Tibial artery (tissue), 4 donors: ENCODE data around the gene CHST10.

Source experiments
- DNase-seq, 2 donors: peaks; one replicate each; pipeline ENCODE4 v3.0.0-alpha.2; 2019
- H3K27ac ChIP-seq, 2 donors: fragments of 200-600 bp; sonication (generic) in 1 of 2; 1 replicate in 1 of 2; 2 replicates in 1 of 2; pipeline ENCODE4 v1.5.1; 2018 to 2019; ENCODE audit warnings: mild to moderate bottlenecking in 1 of 2
- H3K27me3 ChIP-seq, 2 donors: fragments of 200-600 bp; sonication (generic) in 1 of 2; one replicate each; pipeline versions ENCODE4 v1.5.1 to v1.6.0; 2016 to 2019
- H3K36me3 ChIP-seq, 3 donors: fragments of 200-600 bp; sonication (generic) in 2 of 3; one replicate each; pipeline ENCODE4 v1.5.1; 2016 to 2019; ENCODE audit warnings: mild to moderate bottlenecking in 2 of 3
- H3K4me1 ChIP-seq, 4 donors: fragments of 200-600 bp; sonication (generic) in 2 of 4; 1 replicate in 3 of 4; 2 replicates in 1 of 4; pipeline ENCODE4 v1.5.1; 2016 to 2019
- H3K4me3 ChIP-seq, 2 donors: fragments of 200-600 bp; sonication (generic) in 1 of 2; 1 replicate in 1 of 2; 2 replicates in 1 of 2; pipeline ENCODE4 v1.5.1; 2018 to 2019; ENCODE audit warnings: mild to moderate bottlenecking in 2 of 2
- H3K9me3 ChIP-seq, 3 donors: fragments of 200-600 bp; sonication (generic) in 1 of 3; one replicate each; pipeline ENCODE4 v1.5.1; 2016 to 2019
- CTCF ChIP-seq, 2 experiments: fragments of 200-600 bp in 1 of 2; fragments of 450-650 bp in 1 of 2; IDR thresholded peaks; one replicate each; pipeline ENCODE4 v1.5.1; 2017 to 2019; ENCODE audit warnings: antibody characterized with exemption in 2 of 2, mild to moderate bottlenecking in 1 of 2, moderate library complexity in 1 of 2
- intact Hi-C: fragments of 100-400 bp; cut with DNase I; formaldehyde crosslinking; loops from one replicate; pipeline ENCODE4 v1.15.0; 2023; ENCODE audit warnings: low total_unique reads

The CHST10 gene

GRCh38 chr2:100446696-100447095 lies 29.2 kb upstream of the CHST10 start:
- Histone ChIP-seq H3K9me3 (no peaks in the 10 kb centered on the region), H3K27me3 (no peaks in the 10 kb centered on the region), H3K4me3 (no peak overlapping the region), H3K4me1 (no peaks in the 10 kb centered on the region), H3K36me3 (no peaks in the 10 kb centered on the region), H3K27ac (no peak overlapping the region)
- DNase-seq = no peak
- TF ChIP-seq CTCF (IDR thresholded peaks at IDR 0.05) = no peak
- intact Hi-C loops = no loop called here

- no peak for DNase-seq
- H3K27ac ChIP-seq = no peak overlapping the region
- intact Hi-C loops = no loop called here
- H3K9me3 ChIP-seq = no peaks in the 10 kb centered on the region
- H3K4me3 ChIP-seq = no peak overlapping the region
- no peaks in the 10 kb centered on the region for H3K36me3 ChIP-seq
- TF ChIP-seq CTCF (IDR thresholded peaks at IDR 0.05) = no peak
- H3K27me3 ChIP-seq = peaks cover 0 to 7% of the 10 kb centered on the region in 2 donors
- no peaks in the 10 kb centered on the region for H3K4me1 ChIP-seq
Observed at GRCh38 chr2:100437751-100438150, 20.3 kb upstream of the CHST10 start.

GRCh38 chr2:100429726-100430125 lies 12.3 kb upstream of the CHST10 start:
- no peak for TF ChIP-seq CTCF (IDR thresholded peaks at IDR 0.05)

GRCh38 chr2:100427627-100428258 lies 10.3 kb upstream of the CHST10 start:
- peak in 1 of 2 experiments; percentile 11 for TF ChIP-seq CTCF (IDR thresholded peaks at IDR 0.05)
- Histone ChIP-seq H3K4me3 (no peak overlapping the region), H3K27me3 (no peaks in the 10 kb centered on the region), H3K4me1 (peaks cover 0 to 12% (median 0%) of the 10 kb centered on the region in 4 donors), H3K9me3 (no peaks in the 10 kb centered on the region), H3K27ac (no peak overlapping the region), H3K36me3 (no peaks in the 10 kb centered on the region)
- intact Hi-C loops = loop anchor here (10.0 kb wide), 1 partner anchor 127 kb away; no protein-coding TSS in a partner anchor
- no peak for DNase-seq

More at GRCh38 chr2:100429726-100430125, 12.3 kb upstream of the CHST10 start:
- Histone ChIP-seq H3K9me3 (no peaks in the 10 kb centered on the region), H3K27ac (no peak overlapping the region), H3K4me1 (peaks cover 0 to 7% (median 0%) of the 10 kb centered on the region in 4 donors), H3K27me3 (no peaks in the 10 kb centered on the region), H3K36me3 (no peaks in the 10 kb centered on the region), H3K4me3 (no peak overlapping the region)
- intact Hi-C loops = loop anchor here (10.0 kb wide), 1 partner anchor 125 kb away; no protein-coding TSS in a partner anchor
- DNase-seq = no peak

- DNase-seq = no peak
- no peak overlapping the region for H3K4me3 ChIP-seq
- no peak overlapping the region for H3K27ac ChIP-seq
- H3K36me3 ChIP-seq = no peaks in the 10 kb centered on the region
- intact Hi-C loops = loop anchor here (10.0 kb wide), 1 partner anchor 128 kb away; no protein-coding TSS in a partner anchor
- no peaks in the 10 kb centered on the region for H3K27me3 ChIP-seq
- no peak for TF ChIP-seq CTCF (IDR thresholded peaks at IDR 0.05)
- H3K4me1 ChIP-seq = peaks cover 0 to 12% (median 0%) of the 10 kb centered on the region in 4 donors
- H3K9me3 ChIP-seq = no peaks in the 10 kb centered on the region
Observed at GRCh38 chr2:100427111-100427510, 9.6 kb upstream of the CHST10 start.
